Endodermal cell (in vitro differentiated cells): ENCODE results near the gene GAST. TPM values are rescaled to one million over a fixed set of nuclear protein-coding genes. Genes with fewer than 3 reads are reported as not detected.

Experiments used
- DNase-seq: peaks from one replicate; pipeline ENCODE4 v3.0.0-alpha.2; 2017
- H3K27ac ChIP-seq: 2 replicates; pipeline ENCODE4 v1.5.1; 2013; ENCODE audit warnings: mild to moderate bottlenecking, low read depth, low read length, moderate library complexity
- H3K27me3 ChIP-seq: 2 replicates; pipeline ENCODE4 v1.6.1; 2013; ENCODE audit warnings: mild to moderate bottlenecking, low read length, moderate library complexity; ENCODE audit not compliant: insufficient read depth, control insufficient read depth, poor library complexity, severe bottlenecking
- H3K36me3 ChIP-seq: 2 replicates; pipeline ENCODE4 v1.7.0; 2013; ENCODE audit warnings: mild to moderate bottlenecking, low read length, moderate library complexity; ENCODE audit not compliant: control insufficient read depth, insufficient read depth
- H3K4me1 ChIP-seq: one replicate; pipeline ENCODE4 v1.7.0; 2013; ENCODE audit warnings: low read length; ENCODE audit not compliant: control insufficient read depth, insufficient read depth
- H3K4me3 ChIP-seq: 2 replicates; pipeline ENCODE4 v1.5.1; 2013; ENCODE audit warnings: mild to moderate bottlenecking, low read length, moderate library complexity
- H3K9ac ChIP-seq: 2 replicates; pipeline ENCODE4 v1.6.1; 2013; ENCODE audit warnings: mild to moderate bottlenecking, low read length, moderate library complexity; ENCODE audit not compliant: poor library complexity, severe bottlenecking; ENCODE audit errors: extremely low read depth
- H3K9me3 ChIP-seq: 2 replicates; pipeline ENCODE4 v1.6.1; 2013; ENCODE audit warnings: mild to moderate bottlenecking, low read length, moderate library complexity; ENCODE audit not compliant: control insufficient read depth
- H3K27ac Mint-ChIP-seq: 2 replicates; pipeline ENCODE4 v1.8.0; 2020; ENCODE audit warnings: mixed read lengths
- H3K27me3 Mint-ChIP-seq: 2 replicates; pipeline ENCODE4 v1.8.0; 2021; ENCODE audit warnings: mild to moderate bottlenecking, mixed read lengths; ENCODE audit not compliant: insufficient read depth
- H3K36me3 Mint-ChIP-seq: 2 replicates; pipeline ENCODE4 v1.8.0; 2020; ENCODE audit warnings: low read depth, mixed read lengths
- H3K4me1 Mint-ChIP-seq: 2 replicates; pipeline ENCODE4 v1.8.0; 2020; ENCODE audit warnings: mixed read lengths
- H3K4me3 Mint-ChIP-seq: 2 replicates; pipeline ENCODE4 v1.8.0; 2020; ENCODE audit warnings: mild to moderate bottlenecking, moderate library complexity, mixed read lengths
- H3K9me3 Mint-ChIP-seq: 2 replicates; pipeline ENCODE4 v1.8.0; 2020; ENCODE audit warnings: mild to moderate bottlenecking, mixed read lengths
- CTCF ChIP-seq: fragments of 200-600 bp; sonication (generic); conservative IDR thresholded peaks from 2 replicates; pipeline ENCODE4 v1.5.0; 2021; ENCODE audit warnings: antibody characterized with exemption, mild to moderate bottlenecking
- WGBS, 2 experiments: methylation state at CpG; one replicate each; pipeline versions ENCODE4 v1.1.5 to v1.1.7; 2013; ENCODE audit warnings: missing lambda C conversion rate in 2 of 2, mixed read lengths in 1 of 2; ENCODE audit not compliant: insufficient coverage in 1 of 2, insufficient read length in 1 of 2; 5-methylcytosine and 5-hydroxymethylcytosine counted together
- total RNA-seq, 2 donors: library from RNA; stranded (reverse); fragmentation: NEBNext Ultra II Directional in 1 of 2; extraction: Animal tissue kit (Norgen Biotek cat#: 25700) in 1 of 2; gene quantifications; 2 replicates in 1 of 2; 3 replicates in 1 of 2; pipeline ENCODE4 v1.2.1, GENCODE V29; 2021

Gene GAST
- total RNA-seq, 2 donors from 2014 or later = not detected

- no peak for TF ChIP-seq CTCF
- WGBS, 2 experiments = 90 to 100% methylated on average over 1 to 3 of the region's 3 CpGs
- no peak for DNase-seq
- H3K36me3 Mint-ChIP-seq = no peaks in the 10 kb centered on the region
- no peaks in the 10 kb centered on the region for H3K36me3 ChIP-seq
- peak overlapping the region; percentile 76 for H3K27ac Mint-ChIP-seq
- no peaks in the 10 kb centered on the region for H3K27me3 Mint-ChIP-seq
- H3K9me3 Mint-ChIP-seq = peaks cover 8% of the 10 kb centered on the region
- no peak overlapping the region for H3K4me3 ChIP-seq
- no peaks in the 10 kb centered on the region for H3K9me3 ChIP-seq
- H3K4me1 ChIP-seq = peaks cover 2% of the 10 kb centered on the region
- H3K27ac ChIP-seq = no peak overlapping the region
- H3K9ac ChIP-seq = no peak overlapping the region
- no peaks in the 10 kb centered on the region for H3K27me3 ChIP-seq
- H3K4me3 Mint-ChIP-seq = peak overlapping the region; percentile 20
- peaks cover 29% of the 10 kb centered on the region for H3K4me1 Mint-ChIP-seq
These were observed 36.1 kb upstream of the GAST start for GRCh38 chr17:41676058-41676419.

- H3K27ac Mint-ChIP-seq = no peak overlapping the region
- H3K9me3 ChIP-seq = no peaks in the 10 kb centered on the region
- no peak overlapping the region for H3K9ac ChIP-seq
These were observed 33.7 kb upstream of the GAST start for GRCh38 chr17:41678411-41678906.

GRCh38 chr17:41678907-41679739 lies 33.0 kb upstream of the GAST start:
- Histone ChIP-seq H3K36me3 (no peaks in the 10 kb centered on the region), H3K27ac (no peak overlapping the region), H3K4me1 (peaks cover 2% of the 10 kb centered on the region), H3K4me3 (no peak overlapping the region), H3K9ac (no peak overlapping the region), H3K27me3 (no peaks in the 10 kb centered on the region), H3K9me3 (no peaks in the 10 kb centered on the region)
- Mint-ChIP-seq H3K27ac (no peak overlapping the region), H3K4me1 (peaks cover 29% of the 10 kb centered on the region), H3K9me3 (peaks cover 8% of the 10 kb centered on the region), H3K27me3 (peaks cover 8% of the 10 kb centered on the region), H3K4me3 (no peak overlapping the region), H3K36me3 (no peaks in the 10 kb centered on the region)
- WGBS, 2 experiments = 85 to 93% methylated on average over 6 of the region's 6 CpGs
- TF ChIP-seq CTCF = peak; percentile 64
- peak; percentile 74 for DNase-seq

More at GRCh38 chr17:41678411-41678906, 33.7 kb upstream of the GAST start:
- no peaks in the 10 kb centered on the region for H3K36me3 ChIP-seq
- no peak overlapping the region for H3K4me3 Mint-ChIP-seq
- peaks cover 7% of the 10 kb centered on the region for H3K27me3 Mint-ChIP-seq
- TF ChIP-seq CTCF = no peak
- peaks cover 8% of the 10 kb centered on the region for H3K9me3 Mint-ChIP-seq
- no peak for DNase-seq
- H3K36me3 Mint-ChIP-seq = no peaks in the 10 kb centered on the region
- no peaks in the 10 kb centered on the region for H3K27me3 ChIP-seq
- WGBS, 2 experiments = 86 to 100% methylated on average over 2 of the region's 2 CpGs
- H3K4me1 Mint-ChIP-seq = peaks cover 29% of the 10 kb centered on the region
- no peak overlapping the region for H3K27ac ChIP-seq
- peaks cover 2% of the 10 kb centered on the region for H3K4me1 ChIP-seq
- no peak overlapping the region for H3K4me3 ChIP-seq
